K562 (cell line): ENCODE measurements around the gene CHRM4. TPM values are rescaled to one million over a fixed set of nuclear protein-coding genes. Genes with fewer than 3 reads are reported as not detected.
A peak's percentile ranks its signal among the peaks of the same experiment; 100 is the strongest.

Experiments used
- GATAD2A ChIP-seq: fragments of 450-650 bp; IDR thresholded peaks from 2 replicates; pipeline ENCODE4 v1.6.1; 2017
- HEY1 ChIP-seq: fragments of 250-450 bp; sonication (Bioruptor Pico); IDR thresholded peaks from 2 replicates; pipeline ENCODE4 v1.5.0; 2020; ENCODE audit warnings: mild to moderate bottlenecking, moderate library complexity, borderline replicate concordance
- HSF4 ChIP-seq: fragments of 250-450 bp; sonication (Bioruptor Pico); IDR thresholded peaks from 2 replicates; pipeline ENCODE4 v2.1.2; 2022; ENCODE audit warnings: mild to moderate bottlenecking, moderate library complexity, borderline replicate concordance
- KLF16 ChIP-seq: IDR thresholded peaks from 2 replicates; pipeline ENCODE4 v1.6.1; 2016; ENCODE audit warnings: antibody characterized with exemption
- LEF1 ChIP-seq: fragments of 450-650 bp; IDR thresholded peaks from 2 replicates; pipeline ENCODE4 v1.6.1; 2016; ENCODE audit warnings: mild to moderate bottlenecking
- RUNX1 ChIP-seq: sonication (generic); IDR thresholded peaks from 2 replicates; pipeline ENCODE4 v1.6.1; 2016; ENCODE audit warnings: antibody characterized with exemption, low read depth
- SETDB1 ChIP-seq: IDR thresholded peaks from one replicate; pipeline ENCODE4 v1.6.1; 2012; ENCODE audit warnings: low read length, control low read depth, inconsistent platforms
- SP1 ChIP-seq: sonication (generic); formaldehyde crosslinking; IDR thresholded peaks from 2 replicates; pipeline ENCODE4 v1.8.1; 2022; ENCODE audit warnings: mild to moderate bottlenecking, missing genetic modification reagents
- SRF ChIP-seq, 2 experiments: fragments of 250-450, 450-650 bp in 1 of 2; sonication (Bioruptor Pico) in 1 of 2; sonication (generic) in 1 of 2; formaldehyde crosslinking; IDR thresholded peaks; 2 replicates each; pipeline versions ENCODE4 v1.5.0 to v1.5.1; 2020 to 2022; ENCODE audit warnings: mild to moderate bottlenecking in 1 of 2, missing genetic modification reagents in 1 of 2
- SRSF7 ChIP-seq: fragments of 200-400 bp; formaldehyde crosslinking; optimal IDR thresholded peaks from 2 replicates; pipeline ENCODE3; 2017; ENCODE audit warnings: mild to moderate bottlenecking, low read depth, low read length
- TBL1XR1 ChIP-seq, 2 experiments: IDR thresholded peaks; 2 replicates each; pipeline ENCODE4 v1.6.1; 2012; ENCODE audit warnings: improper control_type of control experiment in 2 of 2, low read length in 2 of 2, mild to moderate bottlenecking in 1 of 2
- TGIF2 ChIP-seq: sonication (generic); formaldehyde crosslinking; IDR thresholded peaks from 2 replicates; pipeline ENCODE4 v1.8.1; 2022; ENCODE audit warnings: mild to moderate bottlenecking, missing genetic modification reagents, moderate library complexity
- ZEB2 ChIP-seq: fragments of 450-650 bp; IDR thresholded peaks from 2 replicates; pipeline ENCODE4 v1.6.1; 2016
- polyA plus RNA-seq, 8 experiments: library from polyadenylated mRNA; depleted of rRNA in 4 of 8; stranded (reverse) in 5 of 8; unstranded in 3 of 8; fragments of >200 nt; fragmentation: Nextera tagmentation in 2 of 8; fragmentation: Illumina TruSeq in 1 of 8; extraction: Ambion mirVana in 2 of 8; extraction: Trizol in 1 of 8; gene quantifications; 2 replicates each; pipeline versions ENCODE4 v1.2.1 to v1.2.3, GENCODE V29; 2011 to 2014; ENCODE audit warnings: inconsistent platforms in 1 of 8, missing spikeins in 1 of 8
- total RNA-seq, 7 experiments: library from RNA; depleted of rRNA in 6 of 7; stranded (reverse); fragments of >200 nt in 6 of 7; fragmentation: Illumina TruSeq in 2 of 7; extraction: Trizol in 2 of 7; gene quantifications; 2 replicates each; pipeline versions ENCODE4 v1.2.1 to v1.2.3, GENCODE V29; 2011 to 2021; ENCODE audit warnings: low replicate concordance in 1 of 7
- TF ChIP-seq, protein P1 (sequence below): sonication (generic); formaldehyde crosslinking; IDR thresholded peaks from 2 replicates; pipeline ENCODE4 v1.8.1; 2023; ENCODE audit warnings: mild to moderate bottlenecking, missing genetic modification reagents
- TF ChIP-seq, protein P2 (sequence below): IDR thresholded peaks from 3 replicates; pipeline ENCODE4 v1.6.1; 2011; ENCODE audit warnings: borderline replicate concordance, mild to moderate bottlenecking; ENCODE audit not compliant: insufficient read length, insufficient read depth
- TF ChIP-seq, protein P3 (sequence below): fragments of 250-450 bp; sonication (Bioruptor Pico); IDR thresholded peaks from 2 replicates; pipeline ENCODE4 v1.8.0; 2021; ENCODE audit warnings: moderate library complexity, mild to moderate bottlenecking, inconsistent platforms
- TF ChIP-seq, protein P4 (sequence below): IDR thresholded peaks from 2 replicates; pipeline ENCODE4 v1.6.1; 2011; ENCODE audit not compliant: insufficient read length; ENCODE audit errors: extremely low read depth
- TF ChIP-seq, protein P5 (sequence below): fragments of 450-650 bp; IDR thresholded peaks from 2 replicates; pipeline ENCODE4 v1.6.1; 2018; ENCODE audit not compliant: partially characterized antibody

The CHRM4 gene
- total and polyA plus RNA-seq, 9 of the 15 experiments (the other 6 are each of a cell fraction or from before 2014, with no cell fraction given): 0.22 to 1.3 (median 0.40) TPM; not detected in 2

DNA sequence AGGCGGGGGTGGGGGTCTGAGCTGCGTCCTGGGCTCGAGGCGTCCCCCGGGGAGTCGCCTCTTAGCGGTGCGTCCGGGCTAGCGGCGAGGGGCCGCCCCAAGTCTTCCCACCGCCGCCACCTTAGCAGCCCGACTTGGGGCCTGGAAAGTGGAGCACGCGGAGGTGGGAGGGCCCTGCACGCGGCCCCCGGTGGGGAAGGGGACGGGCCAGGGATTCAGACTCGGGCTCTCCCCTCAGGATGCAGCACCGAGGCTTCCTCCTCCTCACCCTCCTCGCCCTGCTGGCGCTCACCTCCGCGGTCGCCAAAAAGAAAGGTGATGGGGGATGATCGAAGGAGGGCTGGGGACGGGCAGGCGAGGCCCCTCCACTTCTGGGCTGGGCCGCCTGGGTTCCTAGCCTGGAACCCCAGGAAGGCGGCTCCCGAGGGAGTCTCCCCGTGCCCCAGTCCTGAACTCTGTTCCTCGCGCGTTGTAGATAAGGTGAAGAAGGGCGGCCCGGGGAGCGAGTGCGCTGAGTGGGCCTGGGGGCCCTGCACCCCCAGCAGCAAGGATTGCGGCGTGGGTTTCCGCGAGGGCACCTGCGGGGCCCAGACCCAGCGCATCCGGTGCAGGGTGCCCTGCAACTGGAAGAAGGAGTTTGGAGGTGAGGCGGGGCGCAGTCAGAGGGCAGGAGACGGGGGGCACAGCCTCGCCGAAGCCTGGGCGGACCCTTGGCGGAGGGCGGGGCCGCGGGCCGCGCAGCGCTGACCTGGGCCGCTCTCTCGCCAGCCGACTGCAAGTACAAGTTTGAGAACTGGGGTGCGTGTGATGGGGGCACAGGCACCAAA lies 9.5 kb downstream of the CHRM4 start (continued):
- TF ChIP-seq, protein P1, sequence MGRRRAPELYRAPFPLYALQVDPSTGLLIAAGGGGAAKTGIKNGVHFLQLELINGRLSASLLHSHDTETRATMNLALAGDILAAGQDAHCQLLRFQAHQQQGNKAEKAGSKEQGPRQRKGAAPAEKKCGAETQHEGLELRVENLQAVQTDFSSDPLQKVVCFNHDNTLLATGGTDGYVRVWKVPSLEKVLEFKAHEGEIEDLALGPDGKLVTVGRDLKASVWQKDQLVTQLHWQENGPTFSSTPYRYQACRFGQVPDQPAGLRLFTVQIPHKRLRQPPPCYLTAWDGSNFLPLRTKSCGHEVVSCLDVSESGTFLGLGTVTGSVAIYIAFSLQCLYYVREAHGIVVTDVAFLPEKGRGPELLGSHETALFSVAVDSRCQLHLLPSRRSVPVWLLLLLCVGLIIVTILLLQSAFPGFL (CRISPR knock-in tag): no peak
- no peak for TF ChIP-seq SETDB1
- TF ChIP-seq SP1 (CRISPR knock-in tag): no peak
- no peak for TF ChIP-seq SRSF7
- TF ChIP-seq SRF (CRISPR knock-in tag; IDR thresholded peaks at IDR 0.05): no peak
- TF ChIP-seq RUNX1: no peak
- no peak for TF ChIP-seq HEY1 (CRISPR knock-in tag)
- TF ChIP-seq, protein P2, sequence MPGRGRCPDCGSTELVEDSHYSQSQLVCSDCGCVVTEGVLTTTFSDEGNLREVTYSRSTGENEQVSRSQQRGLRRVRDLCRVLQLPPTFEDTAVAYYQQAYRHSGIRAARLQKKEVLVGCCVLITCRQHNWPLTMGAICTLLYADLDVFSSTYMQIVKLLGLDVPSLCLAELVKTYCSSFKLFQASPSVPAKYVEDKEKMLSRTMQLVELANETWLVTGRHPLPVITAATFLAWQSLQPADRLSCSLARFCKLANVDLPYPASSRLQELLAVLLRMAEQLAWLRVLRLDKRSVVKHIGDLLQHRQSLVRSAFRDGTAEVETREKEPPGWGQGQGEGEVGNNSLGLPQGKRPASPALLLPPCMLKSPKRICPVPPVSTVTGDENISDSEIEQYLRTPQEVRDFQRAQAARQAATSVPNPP: no peak
- TF ChIP-seq KLF16: no peak
- TF ChIP-seq HSF4: no peak
- TF ChIP-seq ZEB2: no peak
- TF ChIP-seq, protein P3, sequence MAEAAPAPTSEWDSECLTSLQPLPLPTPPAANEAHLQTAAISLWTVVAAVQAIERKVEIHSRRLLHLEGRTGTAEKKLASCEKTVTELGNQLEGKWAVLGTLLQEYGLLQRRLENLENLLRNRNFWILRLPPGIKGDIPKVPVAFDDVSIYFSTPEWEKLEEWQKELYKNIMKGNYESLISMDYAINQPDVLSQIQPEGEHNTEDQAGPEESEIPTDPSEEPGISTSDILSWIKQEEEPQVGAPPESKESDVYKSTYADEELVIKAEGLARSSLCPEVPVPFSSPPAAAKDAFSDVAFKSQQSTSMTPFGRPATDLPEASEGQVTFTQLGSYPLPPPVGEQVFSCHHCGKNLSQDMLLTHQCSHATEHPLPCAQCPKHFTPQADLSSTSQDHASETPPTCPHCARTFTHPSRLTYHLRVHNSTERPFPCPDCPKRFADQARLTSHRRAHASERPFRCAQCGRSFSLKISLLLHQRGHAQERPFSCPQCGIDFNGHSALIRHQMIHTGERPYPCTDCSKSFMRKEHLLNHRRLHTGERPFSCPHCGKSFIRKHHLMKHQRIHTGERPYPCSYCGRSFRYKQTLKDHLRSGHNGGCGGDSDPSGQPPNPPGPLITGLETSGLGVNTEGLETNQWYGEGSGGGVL (CRISPR knock-in tag): no peak
- no peak for TF ChIP-seq TGIF2 (CRISPR knock-in tag)
- no peak for TF ChIP-seq LEF1
- TF ChIP-seq, protein P4, sequence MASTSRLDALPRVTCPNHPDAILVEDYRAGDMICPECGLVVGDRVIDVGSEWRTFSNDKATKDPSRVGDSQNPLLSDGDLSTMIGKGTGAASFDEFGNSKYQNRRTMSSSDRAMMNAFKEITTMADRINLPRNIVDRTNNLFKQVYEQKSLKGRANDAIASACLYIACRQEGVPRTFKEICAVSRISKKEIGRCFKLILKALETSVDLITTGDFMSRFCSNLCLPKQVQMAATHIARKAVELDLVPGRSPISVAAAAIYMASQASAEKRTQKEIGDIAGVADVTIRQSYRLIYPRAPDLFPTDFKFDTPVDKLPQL: no peak
- TF ChIP-seq, protein P5, sequence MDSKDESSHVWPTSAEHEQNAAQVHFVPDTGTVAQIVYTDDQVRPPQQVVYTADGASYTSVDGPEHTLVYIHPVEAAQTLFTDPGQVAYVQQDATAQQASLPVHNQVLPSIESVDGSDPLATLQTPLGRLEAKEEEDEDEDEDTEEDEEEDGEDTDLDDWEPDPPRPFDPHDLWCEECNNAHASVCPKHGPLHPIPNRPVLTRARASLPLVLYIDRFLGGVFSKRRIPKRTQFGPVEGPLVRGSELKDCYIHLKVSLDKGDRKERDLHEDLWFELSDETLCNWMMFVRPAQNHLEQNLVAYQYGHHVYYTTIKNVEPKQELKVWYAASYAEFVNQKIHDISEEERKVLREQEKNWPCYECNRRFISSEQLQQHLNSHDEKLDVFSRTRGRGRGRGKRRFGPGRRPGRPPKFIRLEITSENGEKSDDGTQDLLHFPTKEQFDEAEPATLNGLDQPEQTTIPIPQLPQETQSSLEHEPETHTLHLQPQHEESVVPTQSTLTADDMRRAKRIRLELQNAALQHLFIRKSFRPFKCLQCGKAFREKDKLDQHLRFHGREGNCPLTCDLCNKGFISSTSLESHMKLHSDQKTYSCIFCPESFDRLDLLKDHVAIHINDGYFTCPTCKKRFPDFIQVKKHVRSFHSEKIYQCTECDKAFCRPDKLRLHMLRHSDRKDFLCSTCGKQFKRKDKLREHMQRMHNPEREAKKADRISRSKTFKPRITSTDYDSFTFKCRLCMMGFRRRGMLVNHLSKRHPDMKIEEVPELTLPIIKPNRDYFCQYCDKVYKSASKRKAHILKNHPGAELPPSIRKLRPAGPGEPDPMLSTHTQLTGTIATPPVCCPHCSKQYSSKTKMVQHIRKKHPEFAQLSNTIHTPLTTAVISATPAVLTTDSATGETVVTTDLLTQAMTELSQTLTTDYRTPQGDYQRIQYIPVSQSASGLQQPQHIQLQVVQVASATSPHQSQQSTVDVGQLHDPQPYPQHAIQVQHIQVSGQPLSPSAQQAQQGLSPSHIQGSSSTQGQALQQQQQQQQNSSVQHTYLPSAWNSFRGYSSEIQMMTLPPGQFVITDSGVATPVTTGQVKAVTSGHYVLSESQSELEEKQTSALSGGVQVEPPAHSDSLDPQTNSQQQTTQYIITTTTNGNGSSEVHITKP: no peak
- TF ChIP-seq GATAD2A: peak; percentile 47; the same call in 1 of the 2 replicates
- TF ChIP-seq TBL1XR1 (IDR thresholded peaks at IDR 0.05; ENCODE audit: low read length in 2 of 2): no peak
